SKM-1 treated with dmso at 0.1 percent for 144 hours (cell line): ENCODE measurements around the gene AKT3.

Experiments used
- DNase-seq: peaks from one replicate; lab custom pipeline; 2025; ENCODE audit not compliant: unreplicated experiment; lab: John Stamatoyannopoulos, UW

The AKT3 gene

GRCh38 chr1:243493156-243494129 lies 356.6 kb downstream of the AKT3 start:
- no peak for DNase-seq

GRCh38 chr1:243490748-243491686 lies 359.0 kb downstream of the AKT3 start:
- DNase-seq: no peak

DNA sequence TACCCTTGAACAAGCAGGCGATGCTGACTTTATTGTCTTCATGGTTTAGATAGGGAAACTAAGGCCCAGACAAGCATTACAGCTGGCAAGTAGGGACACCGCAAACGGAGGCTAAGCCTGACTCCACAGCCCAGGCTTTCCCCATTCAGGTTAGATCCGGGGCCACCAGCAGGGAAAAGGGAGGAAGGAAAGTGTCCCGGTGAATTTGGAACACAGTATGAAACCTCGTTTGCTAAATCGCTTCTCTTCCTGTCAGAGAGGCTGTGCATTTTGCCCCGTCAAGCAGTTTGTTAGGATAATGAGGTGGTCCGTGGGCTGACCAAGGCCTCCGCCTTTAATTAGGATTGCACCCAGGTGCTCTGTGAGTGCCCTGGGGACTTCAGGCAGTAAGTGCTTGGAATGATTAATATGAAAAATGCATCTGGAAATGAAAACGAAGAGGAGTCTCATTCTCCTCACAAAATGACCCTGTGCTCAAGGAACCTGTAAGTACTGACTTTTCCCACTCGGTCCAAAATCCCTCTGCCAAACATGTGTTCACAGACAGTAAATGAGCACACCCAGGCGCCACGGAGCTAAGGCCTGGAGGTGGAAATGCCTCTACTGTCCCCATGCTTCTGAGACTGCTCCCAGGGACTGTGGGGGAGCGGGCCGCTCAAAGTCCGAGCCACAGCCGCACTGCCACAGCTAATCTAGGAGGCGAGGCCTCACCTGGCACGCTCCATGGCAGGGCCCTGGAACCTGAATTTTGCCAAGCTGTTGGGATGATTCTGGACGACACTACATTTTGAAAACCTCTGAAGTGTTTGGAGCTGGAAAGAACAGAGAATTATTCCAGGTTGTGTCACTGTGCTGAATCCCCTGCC lies 360.1 kb downstream of the AKT3 start:
- DNase-seq: no peak

DNA sequence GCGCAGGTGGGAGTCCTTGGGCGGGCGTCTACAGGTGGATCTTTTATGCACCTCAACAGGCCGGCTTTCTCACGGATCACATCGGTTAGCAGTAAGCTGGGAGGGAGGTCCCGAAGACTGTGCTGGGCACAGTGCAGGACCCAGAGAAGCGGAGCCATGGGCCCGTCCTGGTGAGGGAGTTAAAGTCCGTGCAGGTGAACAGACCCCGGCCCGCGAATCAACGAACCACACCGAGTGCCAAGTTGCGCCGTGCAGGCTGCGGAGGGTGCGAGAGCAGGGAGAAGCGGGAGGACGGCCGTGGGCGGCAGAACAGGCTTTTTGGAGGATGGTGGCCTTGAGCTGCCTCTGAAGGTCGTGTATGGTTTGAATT lies 360.9 kb downstream of the AKT3 start:
- DNase-seq: no peak

GRCh38 chr1:243488459-243489157 lies 361.4 kb downstream of the AKT3 start:
- DNase-seq: no peak

- DNase-seq: no peak
Observed at GRCh38 chr1:243487649-243488227, 362.3 kb downstream of the AKT3 start.

GRCh38 chr1:243487036-243487648 lies 362.9 kb downstream of the AKT3 start:
- DNase-seq: no peak

DNA sequence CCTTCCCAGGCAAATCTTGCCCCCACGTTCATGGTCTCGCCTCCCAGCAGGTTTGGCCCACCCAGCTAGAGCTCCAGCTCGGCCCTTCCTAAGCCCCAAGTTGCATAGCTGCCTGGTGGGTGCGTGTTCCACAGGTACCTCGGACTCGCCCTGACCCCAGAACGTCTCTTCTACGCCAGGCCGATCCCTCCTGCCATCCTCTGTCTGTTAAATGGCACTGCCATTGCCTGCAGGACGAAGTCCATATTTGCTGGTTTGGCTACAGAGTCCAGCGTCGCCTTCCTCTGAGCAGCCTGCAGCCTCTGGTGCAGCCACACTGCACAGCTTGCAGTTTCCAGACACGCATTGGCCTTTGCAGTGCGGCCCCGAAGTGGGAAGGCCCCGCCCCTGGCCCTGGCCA lies 366.1 kb downstream of the AKT3 start:
- no peak for DNase-seq

GRCh38 chr1:243483071-243483771 lies 366.8 kb downstream of the AKT3 start:
- no peak for DNase-seq

DNA sequence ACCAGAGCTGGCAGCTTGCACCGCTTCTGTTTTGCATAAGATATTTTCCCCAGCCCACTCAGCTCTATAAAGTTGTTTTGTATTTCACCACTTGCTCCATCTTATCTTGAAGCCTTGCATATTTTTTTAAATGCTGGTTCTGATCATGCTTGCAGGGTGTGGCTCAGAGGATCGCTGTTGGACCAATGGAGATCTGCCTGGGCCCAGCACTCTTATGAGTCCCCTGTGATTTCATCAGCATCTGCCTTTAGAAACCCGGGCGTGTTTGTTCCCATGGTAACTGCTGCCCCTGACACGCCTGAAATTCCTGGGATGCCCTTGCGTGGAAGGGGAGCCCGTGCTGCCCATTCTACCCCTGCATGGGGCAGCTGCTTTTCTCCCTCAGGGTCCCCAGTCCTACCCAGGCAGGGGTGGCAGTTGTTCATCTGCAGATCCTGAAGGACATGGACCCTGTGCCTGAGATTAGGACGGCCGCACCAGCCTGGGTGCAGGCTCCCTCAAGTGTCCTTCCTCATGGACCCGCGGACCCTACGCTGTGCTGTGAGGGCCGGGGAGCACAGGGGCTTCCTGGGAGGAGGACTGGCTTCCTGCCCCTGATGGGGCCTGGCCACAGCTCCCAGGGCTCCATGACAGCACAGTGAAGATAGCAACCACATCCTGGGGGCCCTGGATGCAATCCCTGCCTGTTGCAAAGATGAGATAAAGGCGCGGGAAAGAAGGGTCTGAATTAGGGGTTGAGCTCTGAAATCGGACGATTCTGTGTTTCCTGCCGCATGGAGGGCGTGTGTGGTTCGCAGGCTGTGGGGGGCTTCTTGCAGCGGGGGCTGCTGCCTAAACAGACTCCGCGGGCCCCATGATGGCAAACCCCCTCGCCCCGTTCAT lies 367.7 kb downstream of the AKT3 start:
- no peak for DNase-seq

DNA sequence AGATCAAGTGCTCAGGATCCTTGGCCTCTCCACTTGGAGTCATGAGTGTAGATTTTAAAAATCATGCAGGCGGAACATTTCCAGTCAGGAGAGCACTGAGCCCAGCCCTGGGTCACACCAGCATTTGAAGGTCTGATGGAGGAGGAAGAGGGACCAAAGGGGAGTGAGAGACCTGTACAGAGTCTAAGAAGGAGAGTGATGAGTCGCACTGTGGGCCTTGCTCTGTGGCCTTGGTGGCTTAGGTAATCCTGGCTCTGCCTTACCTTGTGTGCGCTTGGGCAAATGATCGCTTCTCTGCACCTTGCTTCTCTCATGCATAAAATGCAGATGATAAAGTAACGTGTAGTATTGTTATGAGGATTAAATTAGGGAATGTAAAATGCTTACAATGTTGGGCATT lies 368.9 kb downstream of the AKT3 start:
- no peak for DNase-seq

- peak; percentile 70 for DNase-seq
Observed at GRCh38 chr1:243477731-243478290, 372.2 kb downstream of the AKT3 start.

DNA sequence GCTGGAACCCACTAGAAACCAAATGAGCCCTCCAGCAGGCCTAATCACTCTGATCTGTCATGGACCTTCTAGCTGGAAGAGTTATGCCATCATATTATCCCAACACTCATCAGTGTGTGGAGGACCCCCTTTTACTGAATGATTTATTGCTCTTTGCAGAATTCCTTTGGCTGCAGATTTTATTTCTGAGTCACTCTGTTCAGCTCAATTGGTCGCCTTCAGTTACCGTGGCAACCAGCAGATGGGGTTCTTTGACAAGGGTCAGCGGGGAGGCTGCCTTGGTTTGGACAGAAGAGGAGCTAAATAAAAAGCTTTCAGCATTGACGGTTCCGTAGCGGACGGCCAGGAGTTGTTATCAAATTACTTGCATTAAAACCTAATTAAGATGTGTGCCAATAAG lies 374.1 kb downstream of the AKT3 start:
- DNase-seq: no peak

GRCh38 chr1:243474906-243475305 lies 375.1 kb downstream of the AKT3 start:
- DNase-seq: no peak

DNA sequence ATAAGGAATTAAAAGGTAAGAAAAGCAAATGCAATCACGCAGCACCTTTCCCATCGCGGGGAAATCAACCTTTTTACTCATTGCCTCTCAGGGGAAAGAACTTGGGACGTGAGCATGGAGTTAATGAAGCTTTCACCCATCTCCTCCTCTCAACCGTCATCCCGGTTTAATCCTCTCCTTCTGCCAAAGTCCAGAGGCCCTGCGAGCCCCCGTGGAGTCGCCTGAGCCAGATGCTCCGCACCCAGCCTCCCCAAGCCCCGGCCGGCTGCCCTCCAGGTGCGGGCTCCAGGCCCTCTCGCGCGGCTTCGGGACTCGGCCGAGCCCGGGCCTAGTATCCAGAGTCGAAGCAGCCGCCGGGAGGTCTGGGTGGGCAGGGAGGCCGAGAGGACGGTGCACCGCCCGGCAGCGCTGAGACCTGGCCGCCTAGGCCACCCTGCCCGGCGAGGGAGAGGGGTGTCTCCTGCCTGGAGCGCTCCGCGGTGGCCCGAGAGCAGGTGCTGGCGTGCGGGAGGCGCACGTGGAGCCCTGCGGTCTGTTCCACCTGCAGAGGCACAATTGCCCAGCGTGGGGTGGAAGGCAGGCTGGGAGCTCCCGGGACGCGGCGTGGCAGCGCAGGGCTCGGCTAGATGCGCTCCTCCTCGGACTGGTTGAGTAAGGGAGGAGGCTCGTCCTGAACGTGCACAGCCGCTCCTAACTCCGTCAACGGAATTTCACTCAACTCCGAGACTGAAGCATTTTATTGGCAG lies 375.7 kb downstream of the AKT3 start:
- no peak for DNase-seq

DNA sequence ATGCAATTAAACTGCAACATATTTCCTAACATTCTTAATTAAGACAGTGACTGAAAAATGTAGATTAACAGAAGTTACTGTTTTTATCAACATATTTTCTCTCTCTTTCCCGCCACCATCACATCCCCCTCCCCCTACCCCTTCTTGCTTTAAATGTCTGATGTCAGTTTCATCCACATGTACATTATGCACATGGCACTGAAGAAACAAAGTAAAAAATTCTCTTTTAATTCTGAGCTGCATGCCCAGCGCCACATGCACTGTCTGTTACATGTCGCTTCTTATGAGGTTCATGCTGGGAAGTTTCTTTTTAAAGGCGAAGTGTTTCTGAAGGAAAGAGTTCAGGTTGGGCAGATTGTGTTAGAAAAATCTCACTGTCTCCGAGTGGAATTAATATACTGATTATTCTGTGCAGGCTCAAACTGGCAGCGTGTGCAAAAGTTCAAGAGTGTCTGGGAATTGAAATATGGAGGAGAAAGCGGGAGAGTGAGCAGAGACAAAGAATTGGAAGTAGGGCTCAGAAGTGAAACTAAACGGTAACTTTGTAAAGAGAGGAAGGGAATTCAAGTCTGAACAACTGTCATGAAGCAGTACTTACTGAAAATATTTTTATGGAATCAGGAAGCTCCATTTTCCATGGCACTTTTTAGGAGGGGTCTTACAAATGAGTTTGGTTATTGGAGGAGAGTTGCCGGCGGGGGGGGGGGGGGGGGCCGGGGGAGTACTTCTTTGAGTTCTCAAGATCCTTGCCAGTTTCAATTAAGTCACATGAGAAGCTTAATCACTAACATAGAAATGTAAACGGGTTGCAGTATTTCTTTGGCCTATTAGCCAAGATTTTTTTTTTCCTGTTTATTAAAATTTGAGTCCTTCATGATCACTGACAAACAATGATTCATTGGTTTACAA lies 376.6 kb downstream of the AKT3 start:
- no peak for DNase-seq
